Gastroesophageal sphincter (tissue), 3 donors: ENCODE results near the gene MKS1.

Source experiments
- CTCF ChIP-seq, 4 experiments: fragments of 200-600 bp in 2 of 4; fragments of 450-650 bp in 2 of 4; sonication (generic) in 1 of 4; IDR thresholded peaks; one replicate each; pipeline ENCODE4 v1.5.1; 2017 to 2019; ENCODE audit warnings: antibody characterized with exemption in 4 of 4, mild to moderate bottlenecking in 2 of 4, moderate library complexity in 2 of 4
- EP300 ChIP-seq: sonication (generic); formaldehyde crosslinking; IDR thresholded peaks from one replicate; pipeline ENCODE4 v1.6.1; 2017; ENCODE audit warnings: antibody characterized with exemption, mild to moderate bottlenecking
- POLR2AphosphoS5 ChIP-seq: sonication (generic); formaldehyde crosslinking; IDR thresholded peaks from one replicate; pipeline ENCODE4 v1.6.1; 2017; ENCODE audit warnings: antibody characterized with exemption

GRCh38 chr17:58267347-58268324 lies 48.6 kb upstream of the MKS1 start:
- TF ChIP-seq CTCF (IDR thresholded peaks at IDR 0.05) (no peak), EP300 (no peak), POLR2AphosphoS5 (no peak)
